GM10847 (cell line): ENCODE results near the gene METTL21A.
A peak's percentile ranks its signal among the peaks of the same experiment; 100 is the strongest.

ENCODE experiments used
- POLR2A ChIP-seq: IDR thresholded peaks from 2 replicates; pipeline ENCODE4 v1.6.1; 2011; ENCODE audit not compliant: insufficient read length; ENCODE audit errors: extremely low read depth

The METTL21A gene

GRCh38 chr2:207625014-207625907, at the start of gene METTL21A:
TSS of gene METTL21A (minus strand) at chr2:207625394. CDS start at chr2:207624375, 1,019 bp downstream.
- peak; percentile 60 for TF ChIP-seq POLR2A

DNA sequence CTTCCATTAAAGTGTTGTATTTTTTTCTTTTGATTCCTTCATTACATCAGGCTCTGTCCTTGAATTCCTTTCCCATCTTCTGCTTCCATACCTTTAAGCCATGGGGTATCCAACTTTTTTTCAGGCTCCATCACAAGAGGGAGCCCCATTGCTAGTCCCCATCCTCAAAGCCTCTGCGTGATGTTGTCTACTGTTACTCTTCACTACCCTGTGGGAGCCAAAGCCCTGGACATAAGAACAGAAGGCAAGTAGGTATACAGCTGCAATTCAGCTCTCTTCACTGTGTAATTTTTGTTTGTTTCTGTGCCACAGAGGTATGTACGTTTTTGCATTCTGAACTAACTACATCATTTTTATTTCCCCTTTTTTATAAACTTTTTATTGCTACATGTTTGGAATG, 49.6 kb upstream of the METTL21A start:
- TF ChIP-seq POLR2A = no peak

DNA sequence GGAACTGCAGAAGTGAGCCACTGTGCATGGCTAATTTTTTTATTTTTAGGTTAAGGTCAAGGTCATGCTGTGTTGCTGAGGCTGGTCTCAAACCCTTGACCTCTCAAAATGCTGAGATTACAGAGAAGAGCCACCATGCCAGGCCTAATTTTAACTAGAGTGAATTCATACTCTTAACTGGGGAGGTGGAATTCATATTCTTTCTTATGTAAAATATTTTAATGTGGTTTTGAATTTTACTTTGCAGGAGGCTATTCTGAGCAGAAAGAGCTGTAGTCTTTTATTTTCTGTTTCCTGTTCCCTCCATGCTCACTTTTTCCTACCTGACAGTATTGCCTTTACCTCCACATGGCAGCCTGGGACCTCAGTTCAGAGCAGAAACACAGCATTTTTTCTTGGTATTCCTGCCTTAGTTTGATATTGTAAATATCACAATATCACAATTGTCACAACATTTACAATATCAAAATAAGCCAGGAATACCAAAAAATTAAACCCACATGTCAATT, 49.1 kb upstream of the METTL21A start:
- TF ChIP-seq POLR2A = no peak

DNA sequence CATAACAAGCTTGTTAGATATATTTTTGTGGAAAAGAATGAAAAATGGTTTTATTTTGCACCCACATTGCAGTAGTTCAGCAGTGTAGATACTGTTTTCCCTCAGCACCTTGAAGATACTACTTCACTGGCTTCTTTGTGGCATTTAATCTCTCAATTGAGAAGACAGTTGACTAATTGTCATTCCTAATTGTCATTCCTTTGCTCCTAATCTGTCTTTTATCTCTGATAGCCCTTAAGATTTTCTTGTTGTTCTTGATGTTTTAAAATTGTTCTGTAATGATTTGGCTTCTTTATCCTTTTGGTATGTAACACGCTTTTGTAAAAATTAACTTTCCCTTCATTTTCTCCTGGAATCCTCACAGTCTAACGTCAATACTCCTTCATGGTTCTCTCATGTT, 48.2 kb upstream of the METTL21A start:
- TF ChIP-seq POLR2A = no peak

DNA sequence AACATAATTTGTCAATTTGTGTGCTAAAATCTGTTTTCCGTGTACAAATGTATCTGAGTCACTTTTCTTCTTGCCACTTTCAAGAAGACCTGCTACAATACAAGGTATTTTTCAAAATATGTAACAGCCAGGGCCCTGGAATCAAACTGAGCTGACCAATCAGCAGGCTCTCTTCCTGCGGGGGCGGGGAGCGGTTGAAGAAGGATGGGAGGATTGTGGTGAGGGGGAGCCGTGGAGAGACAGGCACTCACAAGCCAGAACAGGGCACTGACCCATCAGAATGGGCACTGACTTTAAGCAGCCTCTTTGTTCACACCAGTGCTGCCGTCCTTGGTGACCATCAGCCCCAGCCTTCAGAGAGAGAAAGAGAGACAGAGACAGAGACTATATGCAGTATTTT, 45.7 kb upstream of the METTL21A start:
- no peak for TF ChIP-seq POLR2A

GRCh38 chr2:207663870-207664545, 38.8 kb upstream of the METTL21A start:
- TF ChIP-seq POLR2A = no peak

GRCh38 chr2:207662203-207662602, 37.0 kb upstream of the METTL21A start:
- no peak for TF ChIP-seq POLR2A

DNA sequence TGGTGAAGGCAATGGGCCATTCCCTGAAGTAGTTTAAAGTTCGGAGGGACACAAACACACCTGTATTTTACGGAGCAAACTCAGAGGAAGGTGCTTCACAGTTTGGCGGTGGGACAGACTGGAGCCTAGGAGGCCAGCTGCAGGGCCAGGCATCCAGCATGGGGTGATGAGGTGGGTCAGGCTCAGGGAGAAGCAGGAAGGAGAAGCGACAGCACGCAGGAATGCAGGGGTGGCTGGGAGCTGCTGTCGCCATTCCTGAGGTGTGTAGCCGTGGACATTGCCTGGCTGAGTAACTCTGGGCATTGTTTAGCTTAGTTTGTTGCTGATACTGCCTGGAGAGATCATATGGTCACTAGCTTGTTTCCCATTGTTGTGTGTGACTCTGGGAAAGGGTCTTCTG, 35.8 kb upstream of the METTL21A start:
- no peak for TF ChIP-seq POLR2A

DNA sequence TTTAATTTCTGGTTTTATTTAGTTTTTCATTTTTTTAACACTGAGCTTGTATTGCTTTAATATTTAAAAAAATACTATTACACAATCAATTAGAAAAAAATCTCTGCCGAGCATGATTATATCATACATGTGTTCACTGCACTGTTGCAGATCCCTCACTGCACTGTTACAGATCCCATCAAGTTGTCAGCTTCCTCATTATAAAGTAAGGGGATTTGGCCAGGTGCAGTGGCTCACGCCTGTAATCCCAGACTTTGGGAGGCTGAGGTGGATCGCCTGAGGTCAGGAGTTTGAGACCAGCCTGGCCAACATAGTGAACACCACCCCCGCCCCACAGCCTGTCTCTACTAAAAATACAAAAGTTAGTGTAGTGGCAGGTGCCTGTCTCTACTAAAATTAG, 33.0 kb upstream of the METTL21A start:
- no peak for TF ChIP-seq POLR2A

DNA sequence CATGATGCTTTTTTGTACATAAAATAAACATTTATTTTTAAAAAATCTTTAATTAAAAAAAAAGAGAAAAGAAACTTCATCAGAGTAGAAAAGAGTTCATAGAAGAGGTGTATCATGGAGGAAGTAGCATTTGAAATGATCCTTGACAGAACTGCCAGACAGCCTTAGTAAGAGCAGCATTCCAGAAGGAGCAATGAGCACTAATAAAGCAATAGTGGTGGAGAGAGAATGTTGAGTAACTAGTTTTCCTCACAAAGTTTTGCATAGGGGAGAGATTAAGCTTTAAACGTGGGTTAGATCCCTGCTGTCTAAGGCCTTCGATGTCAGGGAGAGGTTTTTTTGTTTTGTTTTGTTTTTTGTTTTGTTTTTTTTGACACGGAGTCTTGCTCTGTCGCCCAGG, 29.8 kb upstream of the METTL21A start:
- no peak for TF ChIP-seq POLR2A

- no peak for TF ChIP-seq POLR2A
Measured at GRCh38 chr2:207643892-207644291, 18.7 kb upstream of the METTL21A start.

DNA sequence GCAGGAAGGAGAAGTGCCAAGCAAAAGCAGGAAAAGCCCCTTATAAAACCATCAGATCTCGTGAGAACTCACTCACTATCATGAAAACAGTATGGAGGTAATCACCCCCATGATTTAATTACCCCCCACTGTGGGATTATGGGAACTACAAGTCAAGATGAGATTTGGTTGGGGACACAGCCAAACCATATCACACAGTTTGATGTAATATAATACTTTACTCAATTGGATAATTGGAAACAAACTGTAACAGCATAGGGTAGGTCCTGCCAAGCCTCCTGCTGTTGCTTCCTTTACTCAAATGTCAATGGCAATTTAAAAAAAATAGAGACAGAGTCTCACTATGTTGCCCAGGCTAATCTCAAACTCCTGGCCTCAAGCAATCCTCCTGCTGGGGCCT, 15.5 kb upstream of the METTL21A start:
- no peak for TF ChIP-seq POLR2A

GRCh38 chr2:207640160-207640559, 15.0 kb upstream of the METTL21A start:
- TF ChIP-seq POLR2A = no peak

- TF ChIP-seq POLR2A = no peak
Measured at GRCh38 chr2:207635468-207636200, 10.4 kb upstream of the METTL21A start.

DNA sequence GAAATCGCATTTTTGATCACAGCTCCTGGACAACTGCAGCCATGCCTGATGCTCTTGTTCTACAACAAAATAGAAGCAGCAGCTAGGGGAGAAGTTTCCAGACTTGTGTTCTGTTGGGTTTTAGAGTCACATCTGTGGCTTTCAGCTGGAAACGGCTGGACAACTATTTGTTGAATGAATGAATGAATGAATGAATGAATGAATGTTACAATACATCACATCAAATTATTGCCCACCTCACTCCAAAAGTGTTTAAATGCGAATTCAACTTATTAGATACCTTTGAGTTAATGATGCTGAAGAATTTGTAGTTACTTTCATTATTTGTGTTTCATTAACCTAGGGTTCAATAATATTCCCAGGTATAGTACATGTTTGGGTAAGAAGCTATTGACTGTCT, 8.5 kb upstream of the METTL21A start:
- no peak for TF ChIP-seq POLR2A
